Kidney (tissue), 14 donors: ENCODE results near the gene PIK3CD. TPM values are rescaled to one million over a fixed set of nuclear protein-coding genes. Genes with fewer than 3 reads are reported as not detected.

Experiments used
- DNase-seq, 5 donors: peaks; one replicate each; pipeline ENCODE4 v3.0.0-alpha.2; 2013 to 2020
- FAIRE-seq: peaks from 2 replicates; lab custom pipeline; 2012; peaks lifted over from hg19 to GRCh38; lab: Jason Lieb, UNC
- H3K27ac ChIP-seq, 2 donors: one replicate each; pipeline ENCODE4 v1.7.0; 2013; ENCODE audit warnings: low read depth in 2 of 2, low read length in 2 of 2, inconsistent platforms in 1 of 2
- H3K27me3 ChIP-seq: one replicate; pipeline ENCODE4 v1.7.1; 2013; ENCODE audit warnings: low read length, inconsistent platforms; ENCODE audit not compliant: control insufficient read depth, insufficient read depth
- H3K36me3 ChIP-seq, 3 donors: one replicate each; pipeline versions ENCODE4 v1.7.0 to v1.7.1; 2013; ENCODE audit warnings: low read length in 3 of 3, control low read depth in 1 of 3, inconsistent platforms in 1 of 3; ENCODE audit not compliant: insufficient read depth in 3 of 3, control insufficient read depth in 2 of 3
- H3K4me1 ChIP-seq, 3 donors: one replicate each; pipeline versions ENCODE4 v1.7.0 to v1.7.1; 2013; ENCODE audit warnings: low read length in 3 of 3, inconsistent platforms in 1 of 3, low read depth in 1 of 3; ENCODE audit not compliant: control insufficient read depth in 2 of 3, insufficient read depth in 2 of 3
- H3K4me3 ChIP-seq, 3 donors: one replicate each; pipeline versions ENCODE4 v1.7.0 to v1.8.1; 2013; ENCODE audit warnings: low read length in 3 of 3, control low read depth in 1 of 3, inconsistent platforms in 1 of 3
- H3K9ac ChIP-seq, 3 donors: one replicate each; pipeline versions ENCODE4 v1.7.0 to v1.7.1; 2013; ENCODE audit warnings: low read length in 3 of 3, control low read depth in 1 of 3, inconsistent platforms in 1 of 3
- H3K9me3 ChIP-seq, 3 donors: one replicate each; pipeline versions ENCODE4 v1.7.0 to v1.7.1; 2013; ENCODE audit warnings: low read length in 3 of 3, control low read depth in 1 of 3, inconsistent platforms in 1 of 3; ENCODE audit not compliant: control insufficient read depth in 2 of 3, insufficient read depth in 1 of 3
- intact Hi-C: fragments of 100-400 bp; cut with DNase I; formaldehyde crosslinking; loops from one replicate; pipeline ENCODE4 v1.11.1; 2022
- polyA plus RNA-seq: library from polyadenylated mRNA; stranded (reverse); fragments of 350-450 nt; fragmentation: Illumina TruSeq; extraction: RNeasy Lipid Tissue Mini Kit (QIAGEN cat#74804); gene quantifications from one replicate; pipeline ENCODE4 v1.2.3, GENCODE V29; 2014; ENCODE audit warnings: low read depth, low replicate concordance; ENCODE audit not compliant: insufficient read depth
- total RNA-seq: library from RNA; stranded (reverse); fragmentation: NEBNext Ultra II Directional; extraction: Animal tissue kit (Norgen Biotek cat#: 25700); gene quantifications from one replicate; pipeline ENCODE4 v1.2.1, GENCODE V29; 2021
- TF ChIP-seq, protein P1 (sequence below): IDR thresholded peaks from 3 replicates; pipeline ENCODE4 v1.5.1; 2012; ENCODE audit warnings: mild to moderate bottlenecking, moderate library complexity, borderline replicate concordance; ENCODE audit not compliant: insufficient read depth; ENCODE audit errors: extremely low read depth
- donor health status: control.
- donor health status: control.
- donor health status: control.
- donor health status: control.
- donor health status: control.
- donor health status: DM: yes; HTN: yes; CAD: no.
- donor health status: Normal renal cell carcinoma (clear cell type).

The PIK3CD gene
- total and polyA plus RNA-seq, 2 donors from 2014 or later = 5.3 to 19.7 TPM

DNA sequence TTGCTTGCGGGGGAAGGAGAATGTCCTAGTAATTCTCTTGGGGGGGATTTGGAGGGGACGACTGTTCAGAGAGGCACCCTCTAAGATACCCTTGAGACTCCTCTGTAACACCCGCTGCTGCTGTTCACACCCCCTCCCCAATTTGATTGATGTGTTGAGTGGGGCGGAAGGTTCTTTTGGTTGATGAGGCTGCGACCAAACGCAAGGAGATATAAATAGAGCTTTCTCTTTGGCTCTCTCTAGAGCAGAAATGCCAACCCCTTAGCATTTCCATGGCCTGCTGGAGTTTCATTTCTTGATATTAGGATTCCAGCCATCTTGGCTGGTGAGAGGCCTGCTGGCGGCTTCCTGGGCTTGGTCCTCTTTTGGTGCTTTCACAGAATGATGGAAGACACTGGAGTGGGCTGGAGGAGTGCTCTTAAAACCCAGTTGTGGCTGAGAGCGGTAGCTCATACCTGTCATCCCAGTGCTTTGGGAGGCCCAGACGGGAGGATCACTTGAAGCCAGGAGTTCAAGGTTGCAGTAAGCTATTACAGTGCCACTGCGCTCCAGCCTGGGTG lies 2.0 kb downstream of the PIK3CD start:
- DNase-seq (no peak), FAIRE-seq (no peak)
- Histone ChIP-seq H3K4me3 (no peak overlapping the region), H3K4me1 (peaks cover 0 to 4% (median 0%) of the 10 kb centered on the region in 3 donors), H3K27me3 (peaks cover 7% of the 10 kb centered on the region), H3K9me3 (no peaks in the 10 kb centered on the region), H3K9ac (no peak overlapping the region), H3K36me3 (no peaks in the 10 kb centered on the region), H3K27ac (no peak overlapping the region)
- intact Hi-C loops = no loop called here
- TF ChIP-seq, protein P1, sequence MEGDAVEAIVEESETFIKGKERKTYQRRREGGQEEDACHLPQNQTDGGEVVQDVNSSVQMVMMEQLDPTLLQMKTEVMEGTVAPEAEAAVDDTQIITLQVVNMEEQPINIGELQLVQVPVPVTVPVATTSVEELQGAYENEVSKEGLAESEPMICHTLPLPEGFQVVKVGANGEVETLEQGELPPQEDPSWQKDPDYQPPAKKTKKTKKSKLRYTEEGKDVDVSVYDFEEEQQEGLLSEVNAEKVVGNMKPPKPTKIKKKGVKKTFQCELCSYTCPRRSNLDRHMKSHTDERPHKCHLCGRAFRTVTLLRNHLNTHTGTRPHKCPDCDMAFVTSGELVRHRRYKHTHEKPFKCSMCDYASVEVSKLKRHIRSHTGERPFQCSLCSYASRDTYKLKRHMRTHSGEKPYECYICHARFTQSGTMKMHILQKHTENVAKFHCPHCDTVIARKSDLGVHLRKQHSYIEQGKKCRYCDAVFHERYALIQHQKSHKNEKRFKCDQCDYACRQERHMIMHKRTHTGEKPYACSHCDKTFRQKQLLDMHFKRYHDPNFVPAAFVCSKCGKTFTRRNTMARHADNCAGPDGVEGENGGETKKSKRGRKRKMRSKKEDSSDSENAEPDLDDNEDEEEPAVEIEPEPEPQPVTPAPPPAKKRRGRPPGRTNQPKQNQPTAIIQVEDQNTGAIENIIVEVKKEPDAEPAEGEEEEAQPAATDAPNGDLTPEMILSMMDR = no peak

DNA sequence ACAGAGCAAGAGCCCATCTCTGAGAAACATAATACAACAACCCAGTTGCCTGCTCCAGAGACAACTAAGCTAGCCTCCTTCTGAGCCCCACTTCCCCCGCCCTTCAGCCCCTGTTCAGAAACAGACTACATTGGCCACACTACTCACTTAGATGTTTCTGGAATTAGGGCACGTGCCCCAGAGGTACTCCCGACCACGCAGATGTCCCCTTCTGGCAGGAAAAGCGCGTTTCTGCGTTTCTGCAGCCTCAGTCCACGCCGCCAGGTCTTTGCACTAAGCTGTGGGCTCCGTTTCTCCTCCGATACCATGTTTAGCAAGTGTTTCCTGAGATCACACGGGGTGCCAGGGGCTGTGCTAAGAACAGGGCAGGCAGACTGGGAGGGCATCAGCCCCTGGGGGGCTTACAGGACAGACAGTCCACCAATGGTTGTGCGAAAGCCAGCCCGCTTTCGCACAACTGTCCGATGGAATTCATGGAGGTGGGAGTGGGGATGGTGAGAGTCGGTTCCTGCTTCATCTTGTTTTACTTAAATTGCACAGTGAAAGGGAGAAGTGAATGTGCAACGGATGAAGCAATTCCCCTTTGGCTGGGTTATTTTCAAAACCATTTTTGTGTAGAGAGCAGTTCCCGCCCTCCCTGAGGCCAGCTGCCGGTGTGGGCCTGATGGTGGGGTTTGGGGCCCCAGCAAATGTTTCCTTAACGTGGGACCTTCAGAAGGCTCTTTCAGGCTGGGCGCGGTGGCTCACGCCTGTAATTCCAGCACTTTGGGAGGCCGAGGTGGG lies 2.7 kb downstream of the PIK3CD start:
- TF ChIP-seq, protein P1 = no peak
- no peak for FAIRE-seq
- intact Hi-C loops = no loop called here
- no peak for DNase-seq
- Histone ChIP-seq H3K4me1 (peaks cover 0 to 4% (median 0%) of the 10 kb centered on the region in 3 donors), H3K9me3 (no peaks in the 10 kb centered on the region), H3K27ac (no peak overlapping the region), H3K36me3 (no peaks in the 10 kb centered on the region), H3K4me3 (no peak overlapping the region), H3K27me3 (peaks cover 7% of the 10 kb centered on the region), H3K9ac (no peak overlapping the region)

DNA sequence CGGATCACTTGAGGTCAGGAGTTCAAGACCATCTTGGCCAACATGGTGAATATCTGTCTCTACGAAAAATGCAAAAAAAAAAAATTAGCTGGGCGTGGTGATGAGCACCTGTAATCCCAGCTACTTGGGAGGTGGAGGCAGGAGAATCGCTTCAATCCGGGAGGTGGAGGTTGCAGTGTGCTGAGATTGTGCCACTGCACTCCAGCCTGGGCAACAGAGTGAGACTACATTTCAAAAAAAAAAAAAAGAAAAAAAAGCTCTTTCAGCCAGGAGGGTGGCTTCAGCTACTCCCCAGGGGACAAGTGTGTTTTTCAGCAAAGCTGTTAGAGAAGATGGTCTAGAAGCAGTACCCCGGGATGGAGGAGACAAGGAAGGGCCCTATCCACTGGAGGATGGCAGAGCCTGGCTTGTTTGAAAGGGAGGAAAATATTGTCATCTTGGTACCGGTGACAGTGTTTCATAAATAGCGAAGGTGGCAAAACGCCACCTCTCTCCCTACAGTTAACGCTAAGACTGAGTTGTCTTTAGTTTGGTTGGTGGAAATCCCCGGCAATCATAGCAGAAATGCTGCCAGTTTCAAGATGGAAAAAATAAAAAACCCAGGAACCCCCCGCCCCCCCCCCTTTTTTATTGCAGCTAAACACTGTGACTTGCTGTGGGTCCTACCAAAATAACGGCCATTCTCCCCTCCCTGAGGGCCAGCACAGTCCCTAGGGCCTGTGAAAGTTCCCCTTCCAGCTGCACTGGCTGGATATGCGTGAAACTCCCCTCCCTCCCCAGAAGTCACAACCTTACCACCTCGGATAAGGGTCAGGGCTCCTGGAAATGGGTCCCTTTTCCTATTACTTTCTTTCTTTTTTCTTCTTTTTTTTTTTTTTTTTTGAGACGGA lies 3.5 kb downstream of the PIK3CD start:
- TF ChIP-seq, protein P1 = no peak
- DNase-seq (no peak), FAIRE-seq (no peak)
- intact Hi-C loops = no loop called here
- H3K4me3 ChIP-seq = no peak overlapping the region
- H3K27ac ChIP-seq = no peak overlapping the region
- H3K4me1 ChIP-seq = peaks cover 0 to 4% (median 0%) of the 10 kb centered on the region in 3 donors
- H3K36me3 ChIP-seq = no peaks in the 10 kb centered on the region
- no peak overlapping the region for H3K9ac ChIP-seq
- H3K27me3 ChIP-seq = peaks cover 7% of the 10 kb centered on the region
- H3K9me3 ChIP-seq = no peaks in the 10 kb centered on the region
